Neuronal stem cell (in vitro differentiated cells): Measurements from ENCODE around the gene ACSS1.
A peak's percentile ranks its signal among the peaks of the same experiment; 100 is the strongest.

Experiments
- DNase-seq: peaks from one replicate; pipeline ENCODE4 v3.0.0-alpha.2; 2013; ENCODE audit warnings: low spot score
- H2AFZ ChIP-seq: one replicate; pipeline ENCODE4 v1.6.1; 2013; ENCODE audit warnings: mild to moderate bottlenecking, low read length, inconsistent platforms
- H2AK5ac ChIP-seq: 2 replicates; pipeline ENCODE4 v1.6.1; 2013; ENCODE audit warnings: low read depth, mild to moderate bottlenecking, inconsistent platforms, low read length, moderate library complexity, mixed read lengths
- H2BK120ac ChIP-seq: 2 replicates; pipeline ENCODE4 v1.6.1; 2013; ENCODE audit warnings: low read depth, mild to moderate bottlenecking, inconsistent platforms, low read length, moderate library complexity, mixed read lengths
- H2BK12ac ChIP-seq: one replicate; pipeline ENCODE4 v1.6.1; 2013; ENCODE audit warnings: low read length, inconsistent platforms
- H2BK15ac ChIP-seq: 2 replicates; pipeline ENCODE4 v1.6.1; 2013; ENCODE audit warnings: mild to moderate bottlenecking, low read length, inconsistent platforms, mixed read lengths
- H2BK5ac ChIP-seq: one replicate; pipeline ENCODE4 v1.6.1; 2013; ENCODE audit warnings: inconsistent platforms, mild to moderate bottlenecking, low read length, moderate library complexity
- H3K14ac ChIP-seq: one replicate; pipeline ENCODE4 v1.6.1; 2013; ENCODE audit warnings: low read length, inconsistent platforms
- H3K18ac ChIP-seq: 2 replicates; pipeline ENCODE4 v1.6.1; 2013; ENCODE audit warnings: low read length, inconsistent platforms
- H3K23ac ChIP-seq: 2 replicates; pipeline ENCODE4 v1.6.1; 2013; ENCODE audit warnings: low read depth, mild to moderate bottlenecking, mixed read lengths, low read length, inconsistent platforms; ENCODE audit not compliant: poor library complexity
- H3K27ac ChIP-seq: replicated peaks from 3 replicates; pipeline ENCODE4 v1.5.1; 2013; ENCODE audit warnings: low read length, inconsistent platforms
- H3K27me3 ChIP-seq, 3 experiments: 2 replicates each; pipeline ENCODE4 v1.6.1; 2013; ENCODE audit warnings: low read length in 3 of 3, mild to moderate bottlenecking in 2 of 3, inconsistent platforms in 1 of 3, low read depth in 1 of 3, mixed read lengths in 1 of 3, moderate library complexity in 1 of 3; ENCODE audit not compliant: control insufficient read depth in 3 of 3, insufficient read depth in 3 of 3
- H3K36me3 ChIP-seq, 2 donors: replicated peaks in 1 of 2; 2 replicates each; pipeline ENCODE4 v1.6.1; 2013; ENCODE audit warnings: low read length in 2 of 2; ENCODE audit not compliant: control insufficient read depth in 2 of 2, insufficient read depth in 2 of 2
- H3K4ac ChIP-seq: 2 replicates; pipeline ENCODE4 v1.6.1; 2013; ENCODE audit warnings: inconsistent platforms, mild to moderate bottlenecking, low read length, moderate library complexity
- H3K4me1 ChIP-seq, 2 donors: 1 replicate in 1 of 2; 2 replicates in 1 of 2; pipeline ENCODE4 v1.6.1; 2013; ENCODE audit warnings: low read length in 2 of 2, low read depth in 1 of 2; ENCODE audit not compliant: control insufficient read depth in 2 of 2, insufficient read depth in 1 of 2
- H3K4me2 ChIP-seq: one replicate; pipeline ENCODE4 v1.6.1; 2013; ENCODE audit warnings: mild to moderate bottlenecking, low read length, inconsistent platforms; ENCODE audit not compliant: insufficient read depth, poor library complexity, severe bottlenecking
- H3K4me3 ChIP-seq, 2 donors: 2 replicates each; pipeline ENCODE4 v1.5.1; 2013; ENCODE audit warnings: low read length in 2 of 2, mild to moderate bottlenecking in 2 of 2, inconsistent platforms in 1 of 2, moderate library complexity in 1 of 2
- H3K79me1 ChIP-seq: one replicate; pipeline ENCODE4 v1.6.1; 2013; ENCODE audit warnings: low read depth, mild to moderate bottlenecking, inconsistent platforms, low read length, moderate library complexity
- H3K9ac ChIP-seq: one replicate; pipeline ENCODE4 v1.6.1; 2013; ENCODE audit warnings: mild to moderate bottlenecking, low read depth, low read length, inconsistent platforms; ENCODE audit not compliant: poor library complexity
- H3K9me3 ChIP-seq, 2 donors: replicated peaks in 1 of 2; 2 replicates each; pipeline versions ENCODE3 to v1.6.1; 2013; ENCODE audit warnings: low read length in 2 of 2, mild to moderate bottlenecking in 2 of 2, inconsistent platforms in 1 of 2, low read depth in 1 of 2, mixed read lengths in 1 of 2, moderate library complexity in 1 of 2; ENCODE audit not compliant: control insufficient read depth in 2 of 2, insufficient read depth in 1 of 2
- H4K8ac ChIP-seq: one replicate; pipeline ENCODE4 v1.6.1; 2013; ENCODE audit warnings: low read depth, mild to moderate bottlenecking, inconsistent platforms, low read length, moderate library complexity
- H4K91ac ChIP-seq: one replicate; pipeline ENCODE4 v1.6.1; 2013; ENCODE audit warnings: low read length, low read depth, mild to moderate bottlenecking, inconsistent platforms; ENCODE audit not compliant: poor library complexity
- WGBS, 2 donors: extraction: QIAGEN DNeasy Blood & Tissue Kit; methylation state at CpG; one replicate each; pipeline ENCODE4 v1.1.7; 2013; ENCODE audit warnings: missing lambda C conversion rate in 2 of 2, mixed read lengths in 1 of 2; ENCODE audit not compliant: insufficient read length in 2 of 2, insufficient replicate concordance in 1 of 2; ENCODE audit errors: extremely low coverage in 2 of 2; 5-methylcytosine and 5-hydroxymethylcytosine counted together

ACSS1 gene

GRCh38 chr20:24992487-24993205 lies 65.3 kb downstream of the ACSS1 start, which contains the start of gene APMAP:
TSS of gene APMAP (minus strand) at chr20:24992751. CDS start at chr20:24992688, 63 bp downstream.
- H3K14ac ChIP-seq, result peak within 1 kb of the TSS; percentile 99
- peak; percentile 90 for DNase-seq
- peaks cover 2 to 10% of the 10 kb centered on the region in 2 donors for H3K36me3 ChIP-seq
- H2AK5ac ChIP-seq, result no peak within 1 kb of the TSS
- no peak within 1 kb of the TSS for H4K91ac ChIP-seq
- H4K8ac ChIP-seq, result no peak within 1 kb of the TSS
- peak within 1 kb of the TSS; percentile 55 for H3K27ac ChIP-seq
- H3K4me2 ChIP-seq, result peak within 1 kb of the TSS; percentile 79
- no peaks in the 10 kb centered on the region for H3K9me3 ChIP-seq
- H3K4me3 ChIP-seq, result peak within 1 kb of the TSS; percentile 85 to 95
- H2BK12ac ChIP-seq, result no peak within 1 kb of the TSS
- peaks cover 2% of the 10 kb centered on the region for H3K79me1 ChIP-seq
- H2BK15ac ChIP-seq, result no peak within 1 kb of the TSS
- peaks cover 0 to 8% (median 2%) of the 10 kb centered on the region in 3 experiments for H3K27me3 ChIP-seq
- H2BK120ac ChIP-seq, result no peak within 1 kb of the TSS
- peaks cover 8 to 22% of the 10 kb centered on the region in 2 donors for H3K4me1 ChIP-seq
- H3K9ac ChIP-seq, result peak within 1 kb of the TSS; percentile 99
- peak within 1 kb of the TSS; percentile 97 for H2AFZ ChIP-seq
- no CpG with 5 or more reads among the region's 69 CpGs for WGBS, 2 donors
- H2BK5ac ChIP-seq, result no peak within 1 kb of the TSS
- H3K23ac ChIP-seq, result no peak within 1 kb of the TSS
- H3K18ac ChIP-seq, result peak within 1 kb of the TSS; percentile 90
- H3K4ac ChIP-seq, result no peak within 1 kb of the TSS

- no peak overlapping the region for H2BK120ac ChIP-seq
- peak overlapping the region; percentile 85 to 95 for H3K4me3 ChIP-seq
- H3K18ac ChIP-seq, result peak overlapping the region; percentile 90
- H4K8ac ChIP-seq, result no peak overlapping the region
- WGBS, 2 donors, result no CpG with 5 or more reads among the region's 36 CpGs
- H3K79me1 ChIP-seq, result peaks cover 2% of the 10 kb centered on the region
- H3K4me2 ChIP-seq, result peak overlapping the region; percentile 79
- no peak overlapping the region for H4K91ac ChIP-seq
- no peak overlapping the region for H2BK5ac ChIP-seq
- peaks cover 8 to 22% of the 10 kb centered on the region in 2 donors for H3K4me1 ChIP-seq
- no peak overlapping the region for H3K23ac ChIP-seq
- peaks cover 0 to 8% (median 2%) of the 10 kb centered on the region in 3 experiments for H3K27me3 ChIP-seq
- no peak for DNase-seq
- H3K14ac ChIP-seq, result peak overlapping the region; percentile 99
- H3K27ac ChIP-seq, result no peak overlapping the region
- H3K36me3 ChIP-seq, result peaks cover 2 to 10% of the 10 kb centered on the region in 2 donors
- H3K9ac ChIP-seq, result peak overlapping the region; percentile 99
- H2AK5ac ChIP-seq, result no peak overlapping the region
- no peaks in the 10 kb centered on the region for H3K9me3 ChIP-seq
- no peak overlapping the region for H2BK12ac ChIP-seq
- H2AFZ ChIP-seq, result peak overlapping the region; percentile 97
- no peak overlapping the region for H2BK15ac ChIP-seq
- H3K4ac ChIP-seq, result no peak overlapping the region
Measured at GRCh38 chr20:24991897-24992486, 65.9 kb downstream of the ACSS1 start.

GRCh38 chr20:24990810-24991252 lies 67.1 kb downstream of the ACSS1 start:
- Histone ChIP-seq H3K27me3 (peaks cover 0 to 2% (median 0%) of the 10 kb centered on the region in 3 experiments), H3K14ac (no peak overlapping the region), H3K4ac (no peak overlapping the region), H3K23ac (no peak overlapping the region), H2BK120ac (no peak overlapping the region), H2BK12ac (no peak overlapping the region), H3K9ac (no peak overlapping the region), H3K79me1 (peaks cover 5% of the 10 kb centered on the region), H3K18ac (no peak overlapping the region), H2AK5ac (no peak overlapping the region), H2AFZ (no peak overlapping the region), H4K91ac (no peak overlapping the region), H3K4me1 (peaks cover 7 to 22% of the 10 kb centered on the region in 2 donors), H4K8ac (no peak overlapping the region), H3K36me3 (peaks cover 2 to 10% of the 10 kb centered on the region in 2 donors), H3K4me3 (peak overlapping the region in 1 of 2 donors; percentile 85), H2BK5ac (no peak overlapping the region), H3K4me2 (no peak overlapping the region), H3K9me3 (no peaks in the 10 kb centered on the region), H2BK15ac (no peak overlapping the region), H3K27ac (no peak overlapping the region)
- DNase-seq, result no peak
- WGBS, 2 donors, result no CpG with 5 or more reads among the region's 2 CpGs

- no peak overlapping the region for H3K27ac ChIP-seq
- H2BK120ac ChIP-seq, result no peak overlapping the region
- H3K27me3 ChIP-seq, result peaks cover 0 to 2% (median 0%) of the 10 kb centered on the region in 3 experiments
- H3K9me3 ChIP-seq, result no peaks in the 10 kb centered on the region
- DNase-seq, result no peak
- no peak overlapping the region for H2BK15ac ChIP-seq
- H3K4ac ChIP-seq, result no peak overlapping the region
- H3K14ac ChIP-seq, result no peak overlapping the region
- H4K91ac ChIP-seq, result no peak overlapping the region
- H3K4me1 ChIP-seq, result peaks cover 7 to 14% of the 10 kb centered on the region in 2 donors
- peaks cover 5% of the 10 kb centered on the region for H3K79me1 ChIP-seq
- peaks cover 2 to 10% of the 10 kb centered on the region in 2 donors for H3K36me3 ChIP-seq
- no peak overlapping the region for H2BK12ac ChIP-seq
- H2AFZ ChIP-seq, result no peak overlapping the region
- no peak overlapping the region for H2AK5ac ChIP-seq
- no CpG with 5 or more reads among the region's 3 CpGs for WGBS, 2 donors
- no peak overlapping the region for H4K8ac ChIP-seq
- H2BK5ac ChIP-seq, result no peak overlapping the region
- H3K4me2 ChIP-seq, result no peak overlapping the region
- H3K18ac ChIP-seq, result no peak overlapping the region
- H3K23ac ChIP-seq, result no peak overlapping the region
- H3K9ac ChIP-seq, result no peak overlapping the region
- H3K4me3 ChIP-seq, result no peak overlapping the region
Measured at GRCh38 chr20:24989162-24989561, 68.8 kb downstream of the ACSS1 start.
